Measurements from ENCODE around the gene GLT8D1.

Gene GLT8D1

GRCh38 chr3:52712291-52713212, 7.0 kb upstream of the GLT8D1 start:
- DNase-seq (ENCODE audit: low spot score) = no peak

DNA sequence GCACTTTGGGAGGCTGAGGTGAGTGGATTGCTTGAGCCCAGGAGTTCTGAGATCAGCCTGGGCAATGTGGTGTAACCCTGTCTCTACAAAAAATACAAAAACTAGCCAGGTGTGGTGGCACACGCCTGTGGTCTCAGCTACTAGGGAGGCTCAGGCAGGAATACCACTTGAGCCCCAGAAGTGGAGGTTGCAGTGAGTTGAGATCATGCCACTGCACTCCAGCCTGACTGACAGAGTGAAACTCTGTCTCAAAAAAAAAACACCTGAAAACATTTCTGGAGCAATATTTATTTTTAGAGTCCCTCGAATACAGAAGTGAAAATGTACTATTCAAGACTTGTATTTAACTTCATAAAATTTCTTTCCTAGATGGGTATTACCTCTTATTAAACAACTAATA, 4.9 kb upstream of the GLT8D1 start:
- DNase-seq (ENCODE audit: low spot score) = no peak

- DNase-seq (ENCODE audit: low spot score) = no peak
These were observed 2.0 kb upstream of the GLT8D1 start for GRCh38 chr3:52707585-52707984.

DNA sequence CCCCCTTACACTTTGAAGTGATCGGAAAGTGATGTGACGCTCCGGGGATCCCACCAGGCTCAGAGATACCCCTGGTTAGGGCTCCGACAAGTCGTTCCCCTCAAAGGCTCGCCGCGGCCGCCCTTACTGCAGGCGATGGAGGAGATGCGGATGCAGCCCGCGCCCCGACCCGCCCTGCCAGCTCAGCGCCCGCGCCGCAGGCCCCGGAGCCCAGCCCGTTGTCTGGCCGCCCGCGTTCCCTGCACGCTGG, 228 bp downstream of the GLT8D1 start:
- no peak for DNase-seq (ENCODE audit: low spot score)

GRCh38 chr3:52704611-52705437, 767 bp downstream of the GLT8D1 start:
- peak; percentile 14 for DNase-seq (ENCODE audit: low spot score)

DNA sequence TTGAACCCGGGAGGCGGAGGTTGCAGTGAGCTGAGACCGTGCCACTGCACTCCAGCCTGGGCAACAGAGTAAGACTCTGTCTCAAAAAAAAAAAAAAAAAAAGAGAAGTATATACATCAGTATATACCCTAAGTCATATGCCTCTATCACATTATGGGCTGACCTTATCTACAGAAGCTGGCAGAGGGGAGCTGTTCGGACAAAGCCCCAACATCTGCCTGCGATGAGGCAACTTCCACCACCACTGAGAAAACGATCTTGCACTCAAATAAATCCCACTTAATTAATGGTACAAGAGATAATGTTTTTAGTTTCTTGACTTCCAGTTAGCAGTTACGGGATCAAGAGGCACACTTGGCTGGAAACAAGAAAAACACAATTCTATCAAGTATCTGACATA, 2.2 kb downstream of the GLT8D1 start:
- DNase-seq (ENCODE audit: low spot score) = no peak

GRCh38 chr3:52697632-52697965, 8.0 kb downstream of the GLT8D1 start:
- DNase-seq (ENCODE audit: low spot score) = no peak

DNA sequence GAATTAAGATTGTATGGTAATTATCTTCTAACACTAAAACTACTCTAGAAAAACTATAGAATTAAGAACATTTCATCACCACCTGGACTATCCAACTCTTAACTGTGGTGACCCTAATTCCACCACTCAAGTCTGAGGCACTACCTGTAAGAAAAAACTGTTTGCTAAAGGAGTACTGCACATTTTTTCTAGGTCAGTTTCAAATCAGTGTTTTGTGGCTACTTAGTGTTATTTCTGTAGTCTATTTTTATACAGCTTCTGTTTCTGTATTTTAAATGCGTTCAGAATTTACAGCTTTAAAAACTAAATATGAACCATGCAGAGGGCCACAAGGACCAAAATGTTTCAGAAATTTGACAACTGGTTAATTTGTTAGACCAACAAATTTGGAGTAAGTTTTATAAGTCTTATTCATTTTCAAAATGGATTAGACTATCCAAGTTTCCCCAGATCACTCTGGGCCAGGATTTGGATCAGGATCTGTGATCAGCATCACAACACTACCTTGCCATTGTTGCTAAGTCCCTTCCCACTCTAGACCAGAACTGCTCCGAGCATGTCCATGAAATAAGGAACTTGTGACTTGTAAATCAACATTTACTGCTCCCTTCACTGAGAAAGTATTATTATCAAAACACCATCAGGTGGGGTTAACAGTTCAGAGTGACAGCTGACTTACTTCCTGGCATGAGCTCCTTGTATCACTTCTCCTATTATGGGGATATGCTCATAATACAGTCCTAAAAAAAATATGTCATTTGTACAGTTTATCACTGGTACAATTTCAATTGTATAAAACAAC, 8.6 kb downstream of the GLT8D1 start:
- no peak for DNase-seq (ENCODE audit: low spot score)

DNA sequence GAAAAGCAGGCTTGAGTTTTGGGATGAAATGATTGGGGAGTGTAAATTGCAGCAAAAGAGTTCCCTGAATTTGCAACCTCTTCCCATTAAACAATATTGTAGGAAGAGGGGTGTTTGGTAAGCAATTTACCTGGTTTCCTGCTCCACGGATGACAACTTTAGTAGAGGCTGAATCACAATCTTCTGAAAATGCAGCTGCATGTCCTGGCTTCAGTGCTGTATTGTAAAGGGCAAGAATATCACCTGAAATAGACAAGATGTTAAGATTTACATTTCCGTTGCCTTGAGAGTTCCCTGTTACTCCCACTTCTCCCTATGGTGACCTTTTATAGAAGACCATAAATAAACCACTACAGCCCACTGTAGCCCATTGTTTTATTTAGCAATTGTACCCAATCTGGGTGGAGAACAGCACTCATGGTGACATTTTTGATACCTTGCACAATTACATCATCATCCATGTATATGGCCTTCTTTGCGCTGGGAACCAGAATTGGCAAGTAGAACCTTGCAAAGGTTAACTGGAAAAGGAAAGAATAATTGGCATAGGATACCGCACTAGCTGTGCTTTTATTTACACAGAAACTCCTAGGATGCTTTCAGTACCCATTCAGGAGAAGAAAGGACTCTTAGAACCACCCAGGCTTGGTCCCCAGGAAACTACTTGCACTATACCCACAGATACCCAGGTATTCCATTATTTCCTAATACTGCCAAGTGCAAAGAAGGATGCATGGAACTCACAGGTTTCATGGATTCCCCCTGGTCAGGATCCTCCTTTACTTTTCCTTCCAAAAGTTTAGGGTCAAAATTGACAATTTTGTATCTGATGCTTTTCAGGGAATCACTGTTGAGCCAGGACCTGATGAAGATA, 9.6 kb downstream of the GLT8D1 start:
- no peak for DNase-seq (ENCODE audit: low spot score)

DNA sequence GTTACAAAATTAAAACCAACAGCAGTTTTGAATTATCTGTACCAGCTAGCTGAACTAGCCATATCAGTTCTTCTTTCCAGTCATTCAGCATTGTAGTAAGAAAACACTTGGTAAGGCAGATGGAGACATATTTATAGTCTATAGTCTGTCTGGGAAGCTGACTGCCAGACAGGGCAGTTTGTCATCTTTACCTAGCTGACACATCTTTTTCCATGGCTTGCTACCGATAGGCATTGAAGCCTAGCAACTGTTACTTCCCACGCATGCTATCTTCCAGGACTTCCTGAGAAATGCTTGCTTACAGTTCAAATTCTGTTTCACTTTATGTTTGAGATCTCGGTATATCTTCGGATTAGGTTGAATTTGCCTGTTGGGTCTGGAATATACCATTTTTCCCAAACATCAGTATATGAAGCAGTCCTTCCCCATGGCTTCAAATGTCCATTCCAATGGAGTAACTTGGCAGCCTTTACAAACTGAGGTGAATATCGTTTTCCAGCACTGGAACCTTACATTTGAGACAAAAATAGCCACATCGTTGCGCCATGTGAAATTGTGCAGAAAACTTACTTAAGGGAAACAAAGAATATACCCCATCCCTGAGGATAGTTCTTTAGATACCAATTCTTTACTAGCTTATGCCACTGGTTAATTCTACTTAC, 10.9 kb downstream of the GLT8D1 start:
- DNase-seq (ENCODE audit: low spot score) = no peak

DNA sequence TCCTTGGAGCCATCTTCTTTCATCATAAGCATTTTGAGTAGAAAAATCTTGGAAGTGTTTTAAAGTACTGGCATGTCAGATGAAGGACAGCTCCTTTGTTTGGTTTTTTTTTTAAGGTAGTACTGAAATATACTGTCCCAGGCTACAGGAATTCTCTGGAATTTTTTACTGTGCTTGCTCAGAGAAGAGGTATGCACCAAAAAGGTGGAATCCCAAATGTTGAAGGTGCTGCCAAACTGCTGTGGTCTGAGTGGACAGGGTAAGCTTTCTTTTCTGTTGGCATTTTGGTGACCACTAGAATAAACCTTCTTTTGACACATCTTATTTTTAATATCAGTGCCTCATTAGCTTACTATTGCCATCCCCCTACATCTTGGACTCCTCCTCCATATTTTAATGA, 12.5 kb downstream of the GLT8D1 start:
- no peak for DNase-seq (ENCODE audit: low spot score)

DNA sequence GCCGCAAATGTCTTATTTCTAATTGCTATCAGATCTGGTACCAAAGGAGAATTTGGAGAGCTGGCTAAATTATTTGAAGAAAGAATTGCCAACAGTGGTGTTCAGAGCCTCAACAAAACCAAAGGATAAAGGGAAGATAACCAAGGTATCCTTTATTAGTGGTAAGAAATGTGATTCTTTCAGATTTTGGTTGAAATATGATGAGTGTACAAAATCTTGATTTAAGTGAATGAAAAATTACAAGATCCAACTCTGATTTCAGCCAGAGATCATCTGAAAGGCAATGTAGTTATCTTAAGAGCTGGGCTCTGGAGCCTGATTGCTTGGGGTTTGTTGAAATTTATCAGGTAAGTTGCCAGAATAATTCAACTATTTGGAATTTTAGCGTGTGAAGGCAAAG, 15.0 kb downstream of the GLT8D1 start:
- DNase-seq (ENCODE audit: low spot score) = no peak

- DNase-seq (ENCODE audit: low spot score) = no peak
These were observed 16.4 kb downstream of the GLT8D1 start for GRCh38 chr3:52689151-52689550.

GRCh38 chr3:52688266-52688665, 17.3 kb downstream of the GLT8D1 start:
- no peak for DNase-seq (ENCODE audit: low spot score)

- peak; percentile 68 for DNase-seq (ENCODE audit: low spot score)
These were observed 19.6 kb downstream of the GLT8D1 start, which contains the start of the genes GNL3 and PBRM1 for GRCh38 chr3:52685709-52686691. Gene GNL3 (plus strand): TSS chr3:52686032. CDS start chr3:52686093, 61 bp downstream. Gene PBRM1 (minus strand): TSS chr3:52685913.

DNA sequence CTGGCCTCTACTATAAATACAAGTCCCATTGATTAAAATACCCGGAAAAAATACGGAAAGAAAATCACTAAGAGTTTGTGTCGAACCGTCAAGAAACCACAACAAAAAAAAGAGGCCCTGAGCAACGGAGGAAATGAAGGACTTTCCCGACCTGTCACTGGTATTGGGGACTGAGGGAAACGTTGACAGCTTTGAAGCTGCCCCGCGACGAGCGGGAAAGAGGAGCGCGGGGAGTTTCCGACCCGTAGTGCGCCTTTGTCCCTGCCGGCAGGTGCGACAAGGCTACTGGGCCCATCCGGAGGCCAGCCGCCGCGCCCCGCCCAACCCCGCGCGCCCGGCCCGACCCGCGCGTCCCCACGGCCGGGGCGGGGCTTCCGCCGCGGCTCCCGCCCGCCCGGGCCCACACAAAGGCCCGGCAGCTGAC, 20.3 kb downstream of the GLT8D1 start:
- DNase-seq (ENCODE audit: low spot score) = peak; percentile 56

- no peak for DNase-seq (ENCODE audit: low spot score)
These were observed 21.4 kb downstream of the GLT8D1 start for GRCh38 chr3:52684184-52684583.

DNA sequence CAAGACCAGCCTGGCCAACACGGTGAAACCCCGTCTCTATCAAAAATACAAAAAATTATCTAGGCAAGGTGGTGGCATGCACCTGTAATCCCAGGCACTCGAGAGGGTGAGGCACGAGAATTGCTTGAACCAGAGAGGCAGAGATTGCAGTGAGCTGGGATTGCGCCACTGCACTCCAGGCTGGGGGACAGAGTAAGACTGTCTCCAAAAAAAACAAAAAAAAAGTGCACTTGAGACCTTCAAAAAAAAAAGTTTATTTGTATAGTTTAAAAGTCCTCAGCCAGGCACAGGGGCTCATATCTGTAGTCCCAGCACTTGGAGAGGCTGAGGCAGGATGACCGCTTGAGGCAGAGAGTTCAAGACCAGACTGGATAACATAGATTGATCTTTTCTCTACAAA, 22.0 kb downstream of the GLT8D1 start:
- no peak for DNase-seq (ENCODE audit: low spot score)

- no peak for DNase-seq (ENCODE audit: low spot score)
These were observed 23.6 kb downstream of the GLT8D1 start for GRCh38 chr3:52682016-52682415.

GRCh38 chr3:52681596-52681995, 24.0 kb downstream of the GLT8D1 start:
- DNase-seq (ENCODE audit: low spot score) = no peak

Data from HuH-7.5 (cell line).